SK-N-SH (cell line): ENCODE data around the gene CLIC6. TPM values are rescaled to one million over a fixed set of nuclear protein-coding genes. Genes with fewer than 3 reads are reported as not detected.

ENCODE experiments used
- CTCF ChIA-PET: fragments of 300-600, 350-600 bp; formaldehyde crosslinking; extraction: SDS; loops from one replicate; lab custom pipeline; 2021; lab: Yijun Ruan, JAX
- POLR2A ChIA-PET: fragments of 350-600 bp; sonication (Branson Sonifier 250); formaldehyde crosslinking; extraction: SDS; loops from one replicate; lab custom pipeline; 2020; ENCODE audit warnings: antibody characterized with exemption, inconsistent platforms; lab: Yijun Ruan, JAX
- DNase-seq: peaks from one replicate; pipeline ENCODE4 v3.0.0; 2012
- H2AFZ ChIP-seq: fragments of 200-600 bp; sonication (generic); 2 replicates; pipeline ENCODE4 v1.8.1; 2016; ENCODE audit warnings: antibody characterized with exemption, mild to moderate bottlenecking, low read depth
- H3F3A ChIP-seq: fragments of 200-600 bp; sonication (generic); replicated peaks from 2 replicates; pipeline ENCODE3; 2016; ENCODE audit warnings: antibody characterized with exemption, mild to moderate bottlenecking; ENCODE audit not compliant: insufficient read depth
- H3K27ac ChIP-seq, 2 experiments: fragments of 200-500 bp in 1 of 2; fragments of 200-600 bp in 1 of 2; sonication (Bioruptor generic) in 1 of 2; sonication (generic), shearing (Covaris generic) in 1 of 2; 2 replicates each; pipeline versions ENCODE4 v1.5.1 to v1.6.1; 2014 to 2016; ENCODE audit warnings: low read depth in 2 of 2, inconsistent platforms in 1 of 2, low read length in 1 of 2, mild to moderate bottlenecking in 1 of 2, mixed read lengths in 1 of 2
- H3K27me3 ChIP-seq: fragments of 200-600 bp; sonication (generic), shearing (Covaris generic); 2 replicates; pipeline ENCODE4 v1.6.1; 2016; ENCODE audit warnings: mixed run types; ENCODE audit not compliant: insufficient read depth
- H3K36me3 ChIP-seq, 2 experiments: fragments of 200-500 bp in 1 of 2; fragments of 200-600 bp in 1 of 2; sonication (Bioruptor generic) in 1 of 2; sonication (generic) in 1 of 2; replicated peaks in 1 of 2; 2 replicates each; pipeline versions ENCODE3 to v1.5.1; 2014 to 2016; ENCODE audit warnings: low read length in 1 of 2, mild to moderate bottlenecking in 1 of 2; ENCODE audit not compliant: insufficient read depth in 2 of 2, control insufficient read depth in 1 of 2
- H3K4me1 ChIP-seq, 2 experiments: fragments of 200-500 bp in 1 of 2; fragments of 200-600 bp in 1 of 2; sonication (Bioruptor generic) in 1 of 2; sonication (generic), shearing (Covaris generic) in 1 of 2; 2 replicates each; pipeline versions ENCODE4 v1.5.1 to v1.6.1; 2014 to 2016; ENCODE audit warnings: low read depth in 1 of 2, low read length in 1 of 2, mixed run types in 1 of 2; ENCODE audit not compliant: insufficient read depth in 2 of 2, control insufficient read depth in 1 of 2
- H3K4me2 ChIP-seq: fragments of 200-600 bp; sonication (generic), shearing (Covaris generic); 2 replicates; pipeline ENCODE4 v1.6.1; 2017; ENCODE audit warnings: mixed run types
- H3K4me3 ChIP-seq, 2 experiments: fragments of 200-500 bp in 1 of 2; fragments of 200-600 bp in 1 of 2; sonication (Bioruptor generic) in 1 of 2; sonication (generic), shearing (Covaris generic) in 1 of 2; 2 replicates each; pipeline versions ENCODE4 v1.5.1 to v1.8.1; 2014 to 2016; ENCODE audit warnings: low read depth in 2 of 2, inconsistent platforms in 1 of 2, low read length in 1 of 2, mild to moderate bottlenecking in 1 of 2, mixed read lengths in 1 of 2, moderate library complexity in 1 of 2
- H3K79me2 ChIP-seq: fragments of 200-600 bp; sonication (generic); 2 replicates; pipeline ENCODE4 v1.8.1; 2017; ENCODE audit warnings: mild to moderate bottlenecking; ENCODE audit not compliant: insufficient read depth
- H3K9ac ChIP-seq: fragments of 200-600 bp; sonication (generic); 2 replicates; pipeline ENCODE4 v1.6.1; 2017; ENCODE audit warnings: mixed run types
- H3K9me2 ChIP-seq: fragments of 200-600 bp; sonication (generic); 2 replicates; pipeline ENCODE4 v1.6.1; 2017; ENCODE audit warnings: mixed run types
- H3K9me3 ChIP-seq: fragments of 200-600 bp; sonication (generic); 2 replicates; pipeline ENCODE4 v1.6.1; 2017; ENCODE audit warnings: mixed run types, mild to moderate bottlenecking, moderate library complexity
- H4K20me1 ChIP-seq: fragments of 200-600 bp; sonication (generic); 2 replicates; pipeline ENCODE4 v1.6.1; 2017; ENCODE audit warnings: mild to moderate bottlenecking, mixed run types; ENCODE audit not compliant: insufficient read depth
- CHD2 ChIP-seq: fragments of 150-350 bp; IDR thresholded peaks from 2 replicates; pipeline ENCODE4 v1.6.1; 2018; ENCODE audit warnings: low read length; ENCODE audit not compliant: partially characterized antibody
- FOSL2 ChIP-seq: IDR thresholded peaks from 2 replicates; pipeline ENCODE4 v1.4.0; 2012; ENCODE audit warnings: low read depth, mild to moderate bottlenecking, moderate library complexity, borderline replicate concordance
- FOXJ3 ChIP-seq: sonication (generic); formaldehyde crosslinking; IDR thresholded peaks from 2 replicates; pipeline ENCODE4 v1.5.1; 2020; ENCODE audit warnings: mild to moderate bottlenecking, missing genetic modification reagents
- FOXM1 ChIP-seq: IDR thresholded peaks from 2 replicates; pipeline ENCODE4 v1.4.0; 2012; ENCODE audit warnings: low read depth, mild to moderate bottlenecking
- GABPA ChIP-seq: IDR thresholded peaks from 2 replicates; pipeline ENCODE4 v1.4.0; 2012; ENCODE audit warnings: low read depth, mild to moderate bottlenecking
- GATA2 ChIP-seq: sonication (generic); formaldehyde crosslinking; IDR thresholded peaks from 2 replicates; pipeline ENCODE4 v1.5.0; 2020; ENCODE audit warnings: mild to moderate bottlenecking, missing genetic modification reagents
- IRF3 ChIP-seq: fragments of 150-350 bp; IDR thresholded peaks from 2 replicates; pipeline ENCODE4 v1.6.1; 2016; ENCODE audit warnings: mild to moderate bottlenecking, low read depth, low read length
- JUND ChIP-seq: IDR thresholded peaks from 2 replicates; pipeline ENCODE4 v1.4.0; 2012
- MXI1 ChIP-seq: IDR thresholded peaks from 2 replicates; pipeline ENCODE4 v1.6.1; 2012; ENCODE audit warnings: mild to moderate bottlenecking, low read depth, low read length, improper control_type of control experiment
- NFIC ChIP-seq: IDR thresholded peaks from 2 replicates; pipeline ENCODE4 v1.4.0; 2012; ENCODE audit warnings: borderline replicate concordance
- RAD21 ChIP-seq: IDR thresholded peaks from 2 replicates; pipeline ENCODE4 v1.6.1; 2012; ENCODE audit warnings: mild to moderate bottlenecking, low read length
- RCOR1 ChIP-seq: fragments of 150-350 bp; IDR thresholded peaks from 2 replicates; pipeline ENCODE4 v1.6.1; 2017; ENCODE audit warnings: antibody characterized with exemption, low read length
- REST ChIP-seq: IDR thresholded peaks from 2 replicates; pipeline ENCODE4 v1.6.1; 2012; ENCODE audit warnings: mild to moderate bottlenecking, low read depth, low read length, moderate library complexity
- RXRA ChIP-seq: IDR thresholded peaks from 2 replicates; pipeline ENCODE4 v1.4.0; 2012; ENCODE audit warnings: low read depth, mild to moderate bottlenecking, borderline replicate concordance
- SIN3A ChIP-seq: IDR thresholded peaks from 2 replicates; pipeline ENCODE4 v1.6.1; 2012; ENCODE audit warnings: low read depth, mild to moderate bottlenecking, low read length, moderate library complexity, borderline replicate concordance
- TAF1 ChIP-seq: IDR thresholded peaks from 2 replicates; pipeline ENCODE4 v1.6.1; 2012; ENCODE audit warnings: low read depth, mild to moderate bottlenecking, low read length, moderate library complexity, borderline replicate concordance
- TCF12 ChIP-seq: IDR thresholded peaks from 2 replicates; pipeline ENCODE4 v1.4.0; 2012
- TEAD4 ChIP-seq: IDR thresholded peaks from 2 replicates; pipeline ENCODE4 v1.4.0; 2012; ENCODE audit warnings: mild to moderate bottlenecking, borderline replicate concordance; ENCODE audit not compliant: insufficient read depth
- USF1 ChIP-seq: IDR thresholded peaks from 2 replicates; pipeline ENCODE4 v1.4.0; 2012; ENCODE audit warnings: low read depth, borderline replicate concordance
- ZBTB33 ChIP-seq: IDR thresholded peaks from 2 replicates; pipeline ENCODE4 v1.4.0; 2012; ENCODE audit warnings: low read depth, borderline replicate concordance
- WGBS: methylation state at CpG from one replicate; pipeline ENCODE4 v1.1.6; 2017; ENCODE audit warnings: low lambda C conversion rate; 5-methylcytosine and 5-hydroxymethylcytosine counted together
- polyA plus RNA-seq, 3 experiments: library from polyadenylated mRNA; depleted of rRNA; stranded (reverse); fragments of >200 nt; gene quantifications; 2 replicates each; pipeline ENCODE4 v1.2.3, GENCODE V29; 2012

CLIC6 gene
- polyA plus RNA-seq, 1 of the 3 experiments (the other 2 are of a cell fraction), result 0.08 TPM

GRCh38 chr21:34732388-34732821 lies 63.6 kb downstream of the CLIC6 start:
- Histone ChIP-seq H3K27ac (no peak overlapping the region), H3K27me3 (no peaks in the 10 kb centered on the region; the same call in 1 of the 2 replicates), H3K79me2 (no peaks in the 10 kb centered on the region), H3K9me2 (no peaks in the 10 kb centered on the region), H3K9me3 (no peaks in the 10 kb centered on the region), H3K36me3 (no peaks in the 10 kb centered on the region), H4K20me1 (no peaks in the 10 kb centered on the region), H3K4me3 (no peak overlapping the region), H3K4me2 (no peak overlapping the region), H3K9ac (no peak overlapping the region), H2AFZ (no peak overlapping the region), H3K4me1 (no peaks in the 10 kb centered on the region), H3F3A (no peaks in the 10 kb centered on the region)
- WGBS, result 64% methylated on average over 4 of the region's 4 CpGs
- CTCF ChIA-PET, result interaction anchor here (1.1 to 1.5 kb wide), 3 partner anchors 13 to 44 kb away, joined by 4 to 6 read pairs (median 4); no protein-coding TSS in a partner anchor
- TF ChIP-seq TCF12, result no peak
- TF ChIP-seq GABPA, result no peak
- TF ChIP-seq MXI1, result no peak
- TF ChIP-seq JUND, result no peak
- TF ChIP-seq SIN3A, result no peak
- TF ChIP-seq IRF3, result no peak
- no peak for TF ChIP-seq TEAD4
- no peak for TF ChIP-seq ZBTB33
- TF ChIP-seq GATA2 (CRISPR knock-in tag), result no peak
- TF ChIP-seq RCOR1, result no peak
- TF ChIP-seq RXRA, result no peak
- no peak for TF ChIP-seq USF1
- TF ChIP-seq FOSL2, result no peak
- TF ChIP-seq RAD21, result no peak
- POLR2A ChIA-PET, result no interaction called here
- DNase-seq, result no peak

GRCh38 chr21:34733852-34734251 lies 65.1 kb downstream of the CLIC6 start:
- Histone ChIP-seq H3K4me1 (no peaks in the 10 kb centered on the region), H2AFZ (no peak overlapping the region), H3K79me2 (no peaks in the 10 kb centered on the region), H3F3A (no peaks in the 10 kb centered on the region), H3K27me3 (no peaks in the 10 kb centered on the region; the same call in 1 of the 2 replicates), H3K9ac (no peak overlapping the region), H3K9me2 (no peaks in the 10 kb centered on the region), H3K27ac (no peak overlapping the region), H4K20me1 (no peaks in the 10 kb centered on the region), H3K36me3 (no peaks in the 10 kb centered on the region), H3K4me2 (no peak overlapping the region), H3K4me3 (no peak overlapping the region), H3K9me3 (no peaks in the 10 kb centered on the region)
- ChIA-PET CTCF (interaction anchor here (1.0 to 3.6 kb wide), 2 partner anchors 12 kb away, joined by 3 to 13 read pairs; no protein-coding TSS in a partner anchor), POLR2A (no interaction called here)
- no peak for DNase-seq
- 65% methylated on average over 4 of the region's 4 CpGs for WGBS
- TF ChIP-seq FOXJ3 (CRISPR knock-in tag) (no peak), NFIC (no peak), ZBTB33 (no peak), FOXM1 (no peak), TCF12 (no peak), TAF1 (no peak), REST (no peak), CHD2 (no peak)
